T-helper 1 cell (primary cell): ENCODE measurements around the gene WIPF2.

Experiments used
- DNase-seq, 5 donors: peaks; one replicate each; pipeline ENCODE4 v3.0.0-alpha.2; 2012 to 2020

Gene WIPF2

DNA sequence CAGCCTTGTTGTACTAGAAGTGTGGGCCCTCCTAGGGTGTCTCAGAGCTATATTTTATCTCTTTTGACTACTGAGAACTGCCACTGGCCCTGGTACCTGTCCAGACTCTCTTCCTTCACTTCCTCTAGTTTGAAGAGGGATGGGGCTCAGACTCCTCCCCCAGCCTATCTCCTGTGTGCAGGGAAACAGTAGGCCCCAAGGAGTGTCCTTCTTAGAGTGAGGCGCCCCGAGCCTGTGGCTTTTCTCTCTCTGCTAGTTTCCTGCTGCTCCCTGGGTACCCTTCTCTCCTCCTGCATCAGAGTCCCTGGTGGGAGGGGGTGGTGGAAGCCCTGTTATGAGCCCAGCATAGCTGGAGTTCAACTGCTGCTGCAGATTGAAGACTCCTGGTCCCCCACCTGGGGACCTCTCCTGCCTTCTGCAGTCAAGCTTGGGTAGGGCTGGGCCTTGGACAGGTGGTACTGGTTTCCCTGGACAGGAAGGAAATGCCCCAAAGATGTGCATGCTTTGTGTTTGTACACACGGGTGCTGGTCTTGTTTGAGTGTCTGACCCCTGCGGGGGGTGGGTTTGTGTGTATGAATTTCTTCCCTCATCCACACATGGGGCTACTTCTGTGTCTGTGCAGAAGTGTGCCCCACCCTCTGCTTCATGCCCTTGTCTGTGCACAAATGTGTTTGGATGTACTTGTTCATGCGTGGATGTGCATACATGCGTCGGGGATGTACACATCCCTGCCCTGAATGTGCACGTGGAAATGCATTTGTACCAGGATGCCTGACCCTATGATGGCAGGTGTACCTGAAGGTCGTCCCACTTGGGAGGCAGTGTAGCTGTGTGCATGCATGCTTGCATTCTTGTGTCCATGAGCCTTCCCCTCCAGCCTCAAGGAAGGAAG lies 96.8 kb downstream of the WIPF2 start:
- DNase-seq: peak in 1 of 5 donors; percentile 36

DNA sequence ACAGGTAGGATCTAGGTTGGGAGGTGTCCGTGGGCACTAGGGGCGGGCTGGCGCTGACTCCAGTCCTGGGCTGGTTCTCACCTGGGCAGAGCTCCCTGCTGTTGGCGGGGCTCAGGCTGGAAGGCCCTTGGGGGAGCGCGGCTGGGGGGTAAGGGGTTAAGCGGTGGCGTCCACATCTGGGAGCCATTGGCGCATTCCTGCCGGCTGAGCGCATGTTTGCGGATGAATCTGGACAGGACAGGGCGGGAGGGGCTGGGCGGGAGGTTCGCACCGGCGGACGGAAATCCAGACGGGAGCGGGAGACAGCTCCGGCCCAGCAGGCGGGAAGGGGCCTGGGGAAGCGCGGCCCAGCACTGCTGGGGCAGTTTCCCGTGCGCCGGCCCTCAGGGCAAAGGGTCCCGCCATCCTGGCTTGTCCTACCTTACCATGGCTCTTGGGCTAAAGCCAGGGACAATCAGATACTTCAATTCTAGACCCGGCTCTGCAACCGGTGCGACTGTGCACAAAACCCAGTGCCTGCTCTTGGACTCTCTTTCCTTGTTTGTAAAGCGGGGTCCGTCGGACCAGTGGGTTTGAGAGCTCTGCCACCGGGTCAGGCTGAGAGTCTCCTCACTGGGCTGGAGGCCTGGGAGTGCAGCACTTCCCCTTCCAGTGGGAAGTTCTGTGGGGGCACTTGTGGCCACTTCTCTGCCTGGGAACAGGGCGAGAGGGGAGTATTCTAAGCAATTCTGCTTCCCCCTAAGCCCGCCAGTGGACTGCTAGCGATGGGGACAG lies 97.7 kb downstream of the WIPF2 start:
- DNase-seq: peak in 1 of 5 donors; percentile 1

DNA sequence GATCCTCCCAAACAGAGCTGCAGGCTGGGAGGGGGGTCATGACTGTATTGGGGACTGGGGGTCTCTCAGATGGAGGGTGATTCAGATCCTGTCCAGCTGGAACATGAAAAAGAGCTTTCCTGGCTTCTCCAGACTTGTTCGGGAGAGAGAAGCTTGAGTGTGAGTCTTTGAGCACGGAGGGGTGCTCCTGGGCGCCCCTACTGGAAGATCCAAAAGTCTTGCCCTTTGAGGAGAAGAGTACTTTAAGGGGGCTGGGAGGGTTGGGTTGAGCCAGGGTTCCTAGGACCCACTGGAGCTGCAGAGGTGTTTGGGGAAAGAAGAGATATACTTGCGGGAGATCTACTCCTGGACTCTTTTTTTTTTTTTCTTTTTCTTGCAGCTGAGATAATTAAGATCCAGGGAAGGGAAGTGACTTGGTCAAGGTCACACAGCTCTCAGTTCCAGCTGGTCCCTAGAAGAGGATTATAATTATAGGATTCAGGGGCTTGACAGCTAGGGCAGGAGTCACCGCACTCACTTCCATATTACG lies 98.3 kb downstream of the WIPF2 start:
- DNase-seq: peak in 3 of 5 donors; percentile 38 to 49 (median 47)

DNA sequence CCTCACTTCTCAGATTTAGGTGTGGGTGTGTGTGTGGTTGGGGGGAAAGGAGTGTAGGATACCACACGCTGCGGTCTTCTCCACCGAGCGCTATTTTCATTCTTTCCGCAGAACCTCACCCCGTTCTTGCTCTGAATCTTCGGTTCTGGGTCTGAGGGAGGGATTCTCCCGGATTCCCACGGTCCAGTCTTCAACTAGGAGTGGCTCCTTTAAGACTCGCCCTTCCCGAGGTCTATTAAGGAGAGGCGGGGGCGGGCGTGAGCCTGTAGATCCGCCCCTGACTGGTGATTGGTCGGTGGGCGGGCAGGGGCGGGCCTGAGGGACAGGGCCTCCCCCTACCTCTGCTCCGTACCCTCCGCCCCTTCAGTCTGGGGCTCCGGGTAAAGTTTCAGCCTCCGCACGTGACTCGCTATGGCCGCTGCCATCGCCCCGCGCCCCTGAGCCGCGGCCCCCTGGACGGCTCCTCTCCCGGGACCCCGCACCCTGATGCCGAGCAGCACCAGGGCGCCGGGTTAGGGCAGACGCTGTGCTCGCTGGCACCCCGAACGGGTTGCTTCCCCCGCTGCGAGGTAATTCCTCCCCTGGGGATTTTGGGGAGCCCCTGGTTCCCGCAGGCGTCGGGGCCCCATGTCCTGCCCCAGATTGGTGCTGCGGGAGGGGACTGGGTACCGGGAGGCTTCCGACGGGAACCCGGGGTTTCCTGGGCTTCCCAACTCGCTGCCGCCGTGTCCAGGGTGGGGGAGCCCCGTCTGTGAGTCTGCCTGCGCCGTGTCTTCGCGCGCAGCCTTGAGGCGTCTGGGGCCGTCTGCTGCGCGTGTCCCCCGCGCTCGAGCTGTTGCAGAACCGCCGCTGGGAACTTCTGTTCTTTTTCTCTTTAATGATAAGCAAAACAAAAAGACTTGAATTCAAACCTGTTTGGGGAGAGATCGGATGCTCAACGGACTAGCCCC lies 99.1 kb downstream of the WIPF2 start:
- peak; percentile 87 to 94 (median 89) for DNase-seq

DNA sequence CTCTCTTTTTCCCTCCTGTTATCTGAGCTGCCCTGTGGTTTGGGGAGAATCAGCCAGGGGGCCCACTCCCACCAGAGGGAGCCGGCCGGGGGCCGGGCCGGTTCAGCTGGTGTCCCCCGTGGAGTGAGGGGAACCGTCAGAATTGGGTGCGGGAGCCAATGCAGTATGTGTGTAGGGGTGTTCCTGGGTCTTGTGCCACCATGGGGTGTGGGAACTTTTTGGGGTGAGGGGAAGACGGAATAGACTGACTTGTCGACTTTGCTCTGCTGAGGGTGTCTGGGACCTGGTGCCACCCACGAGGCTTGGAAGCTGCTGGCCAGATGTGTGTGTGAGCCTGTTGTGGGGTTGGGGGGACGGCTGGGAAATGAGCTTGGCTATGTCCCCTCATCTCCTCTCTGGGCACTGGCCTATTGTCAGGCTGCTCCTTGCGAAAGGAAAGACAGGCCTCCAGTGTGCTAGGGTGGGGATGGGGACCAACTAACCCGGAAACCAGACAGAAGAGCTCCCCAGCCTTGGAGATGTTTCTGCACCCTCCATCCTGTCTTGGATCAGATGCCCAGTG lies 99.8 kb downstream of the WIPF2 start:
- DNase-seq: no peak

DNA sequence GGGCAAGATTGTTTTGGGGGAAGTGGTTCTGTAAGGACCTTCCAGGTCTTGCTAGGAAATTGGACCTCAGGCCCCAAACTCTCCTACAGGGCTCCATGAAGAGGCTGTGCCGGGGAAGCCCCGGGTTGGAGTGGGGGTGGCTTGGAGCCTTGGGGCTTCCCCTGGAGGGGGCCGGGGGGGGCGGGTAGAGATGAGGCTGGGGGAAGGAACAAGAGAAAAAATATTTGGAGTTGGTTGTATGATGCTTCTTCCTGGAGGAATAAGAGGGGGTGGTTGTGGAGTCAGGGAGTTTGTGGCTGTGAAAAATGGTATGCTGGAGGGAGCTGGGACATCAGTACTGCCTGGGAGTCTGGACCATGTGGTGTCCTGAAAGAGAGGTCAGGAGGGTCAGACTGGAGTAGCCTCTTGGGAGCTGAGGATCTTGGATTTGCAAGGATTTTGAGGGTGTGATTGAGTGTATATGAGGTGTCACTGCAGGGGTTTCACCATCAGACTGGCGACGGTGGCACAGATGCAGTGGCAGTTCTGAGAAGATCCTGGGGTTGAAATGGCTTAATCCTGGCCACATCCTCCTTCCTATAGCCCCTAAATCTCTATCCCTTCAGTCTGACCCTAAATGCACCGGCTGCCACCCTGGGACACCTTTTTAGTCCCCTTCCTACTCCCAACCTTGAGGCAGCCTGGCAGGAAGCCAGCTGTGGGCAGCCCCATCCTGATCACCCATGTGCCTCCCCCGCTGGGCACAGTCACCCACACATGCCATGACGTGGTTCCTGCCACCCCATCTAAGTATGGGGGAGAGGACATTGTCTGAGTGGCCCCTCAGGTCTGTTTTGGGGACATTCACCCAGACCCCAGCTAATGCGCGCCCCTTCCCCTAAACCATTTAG lies 100.8 kb downstream of the WIPF2 start:
- DNase-seq: peak; percentile 78 to 82 (median 80)

DNA sequence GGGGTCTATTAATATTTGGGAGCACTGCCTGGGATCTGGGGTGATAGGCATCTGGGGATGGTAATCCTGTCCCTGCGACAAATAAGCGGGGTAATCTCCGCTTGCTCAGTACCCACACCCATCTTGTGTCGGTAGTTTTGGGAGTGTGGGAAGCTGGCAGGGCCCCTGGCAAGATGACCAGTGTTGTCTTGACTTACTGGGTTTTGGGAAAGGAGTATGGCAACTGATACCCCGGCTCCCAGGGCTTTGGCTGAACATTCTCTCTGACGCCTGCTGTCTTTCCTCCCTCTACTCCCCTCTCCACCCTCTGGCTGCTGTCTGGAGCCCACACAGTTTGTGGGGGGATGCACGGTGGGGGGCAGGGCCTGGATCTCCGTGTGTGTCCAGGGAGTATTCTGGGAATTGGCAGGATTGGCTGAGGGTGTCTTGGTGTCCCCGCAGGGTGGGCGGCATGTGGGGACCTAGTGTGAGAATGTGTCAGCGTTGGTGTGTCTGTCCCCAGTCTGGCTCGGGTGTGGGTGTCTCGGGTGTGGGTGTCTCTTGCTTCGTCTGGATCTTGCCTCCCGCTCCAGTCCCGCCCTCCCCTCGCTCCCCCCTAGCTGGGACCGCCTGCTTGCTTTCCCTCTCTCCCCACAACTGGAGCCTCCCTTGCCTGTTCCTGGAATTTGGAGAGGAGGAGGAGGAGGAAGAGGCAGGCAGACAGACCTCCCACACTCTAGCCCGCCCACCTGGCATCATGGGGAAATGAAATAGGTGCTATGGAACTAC lies 101.8 kb downstream of the WIPF2 start:
- peak in 4 of 5 donors; percentile 48 to 61 (median 56) for DNase-seq

DNA sequence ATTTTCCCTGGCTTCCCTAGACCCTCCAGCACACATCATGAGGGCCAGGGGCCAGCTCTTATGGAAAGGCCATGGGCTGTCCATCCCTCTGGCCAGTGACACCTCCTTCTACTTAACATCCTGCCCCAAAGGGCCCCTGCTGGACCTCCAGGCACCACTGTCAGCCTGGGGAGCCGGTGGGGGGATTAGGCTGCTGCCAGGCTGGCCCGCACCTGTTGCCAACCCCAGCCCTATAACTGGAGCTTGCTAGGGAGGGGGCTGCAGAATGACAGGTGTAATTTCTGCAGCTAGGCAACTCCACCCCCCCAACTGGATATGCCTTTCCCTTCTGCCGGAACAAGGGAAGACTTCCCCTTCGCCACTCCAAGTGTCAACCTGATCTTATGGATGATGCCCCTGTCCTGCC lies 102.4 kb downstream of the WIPF2 start:
- DNase-seq: no peak

DNA sequence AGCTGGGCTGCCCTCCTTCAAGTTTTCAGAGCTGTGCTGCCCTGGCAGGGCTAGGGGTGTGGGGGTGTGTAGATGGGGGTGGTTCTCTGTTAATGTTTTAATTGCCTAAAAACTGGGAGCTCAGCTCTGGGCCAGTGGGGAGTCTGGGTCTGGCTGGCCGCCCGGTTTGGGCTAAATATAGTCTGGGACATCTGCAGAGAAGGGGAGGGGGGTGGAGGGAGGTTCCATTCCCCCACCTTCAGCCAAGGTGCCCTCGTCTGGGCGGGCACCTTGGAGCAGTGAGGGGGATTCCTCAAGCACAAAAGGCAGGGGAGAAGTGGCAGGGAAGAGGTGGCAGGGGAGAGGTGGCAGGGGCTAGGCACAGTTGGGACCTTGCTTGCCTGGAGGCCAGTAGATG lies 102.9 kb downstream of the WIPF2 start:
- DNase-seq: no peak

DNA sequence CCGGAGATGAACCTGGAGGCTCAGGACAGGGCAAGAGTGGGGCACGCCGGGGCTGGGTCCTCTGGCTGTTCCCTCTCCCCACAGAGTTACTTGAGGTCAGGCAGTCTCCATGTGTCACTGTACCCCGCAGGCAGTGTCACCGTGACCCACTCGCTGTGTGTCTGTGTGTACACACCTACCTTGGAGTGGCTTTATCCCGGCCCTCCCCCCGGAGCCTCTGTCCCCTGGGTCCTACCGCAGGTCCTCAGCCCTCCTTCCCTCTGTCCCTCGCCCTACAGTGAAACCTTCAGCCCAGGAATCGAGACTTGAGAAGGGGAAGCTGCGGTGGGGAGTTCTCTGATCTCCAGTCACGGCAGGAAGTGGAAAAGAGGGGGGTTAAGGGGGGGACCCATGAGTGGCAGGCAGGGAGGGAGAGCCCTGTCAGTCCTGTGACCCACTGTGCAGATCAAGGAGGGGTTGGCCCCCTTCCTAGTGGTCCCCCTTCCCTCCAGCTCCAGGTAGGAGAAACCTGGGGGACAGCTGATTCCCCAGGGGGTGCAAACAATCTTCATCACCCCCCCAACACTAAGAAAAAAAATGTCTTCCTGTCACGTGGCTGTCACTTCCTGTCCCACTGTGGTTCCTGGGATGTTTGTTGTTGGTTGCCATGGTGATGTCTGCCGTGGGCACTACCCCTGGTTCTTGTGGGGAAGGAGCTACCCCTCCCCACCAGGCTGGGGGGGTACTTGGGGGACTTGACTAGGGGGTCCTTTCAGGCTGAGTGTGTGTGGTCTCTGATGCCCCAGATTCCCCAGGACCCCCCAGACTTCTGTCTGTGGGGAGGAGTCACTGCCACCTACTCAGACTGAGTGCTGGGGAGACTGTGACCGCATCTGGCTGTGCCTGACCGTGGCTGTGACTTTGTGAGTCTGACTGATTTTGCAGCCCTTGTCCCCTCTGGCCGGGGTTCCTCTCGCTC lies 103.5 kb downstream of the WIPF2 start:
- DNase-seq: peak; percentile 82 to 94 (median 88)

DNA sequence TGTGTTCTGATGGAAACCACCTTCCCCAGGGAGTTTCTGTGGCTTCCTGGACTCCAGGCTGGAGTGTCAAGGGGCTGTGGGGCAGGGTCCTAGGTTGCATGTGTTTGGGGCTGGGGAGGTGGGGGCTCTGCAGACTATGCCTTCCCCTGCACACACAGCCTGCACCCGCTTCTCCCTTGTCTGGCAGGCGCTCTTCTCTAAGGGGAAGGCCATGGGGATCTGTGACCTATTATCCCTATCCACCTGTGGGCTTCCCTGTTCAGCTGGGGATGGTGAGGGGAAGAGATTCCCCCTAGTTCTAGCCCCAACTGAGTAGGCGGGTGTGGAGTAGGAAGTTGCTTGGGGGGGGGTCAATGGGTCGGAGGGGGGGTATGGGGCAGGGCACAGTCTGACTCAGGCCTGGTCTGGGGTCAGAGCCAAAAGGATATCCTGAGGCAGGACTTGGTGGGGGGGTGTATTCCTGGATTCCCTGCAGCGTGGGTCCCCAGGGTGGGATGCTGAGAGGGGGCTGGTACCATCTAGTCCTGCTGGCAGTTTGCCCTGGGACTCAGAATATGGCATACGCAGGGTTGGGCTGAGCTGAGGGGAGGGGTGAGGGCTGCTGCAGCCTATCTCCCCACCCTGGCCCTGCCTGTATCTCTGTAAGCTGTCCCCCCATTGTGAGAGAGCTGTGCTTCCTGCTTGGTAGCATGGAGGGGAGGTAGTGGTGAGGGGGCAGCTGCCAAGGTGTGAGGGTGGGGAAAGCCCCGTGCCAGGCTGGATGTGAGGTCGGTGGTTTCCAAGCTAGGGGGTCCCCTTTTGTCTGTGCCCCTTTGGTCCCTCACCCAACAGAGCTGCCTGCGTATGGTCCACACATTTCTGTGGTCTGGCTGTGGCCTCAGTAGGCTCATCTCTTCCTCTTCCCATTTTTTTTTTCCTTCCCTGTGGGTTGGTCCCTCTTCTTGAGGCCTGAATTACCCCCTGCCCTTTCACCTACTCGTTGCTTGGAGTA lies 104.6 kb downstream of the WIPF2 start:
- DNase-seq: peak; percentile 58 to 82 (median 78)

DNA sequence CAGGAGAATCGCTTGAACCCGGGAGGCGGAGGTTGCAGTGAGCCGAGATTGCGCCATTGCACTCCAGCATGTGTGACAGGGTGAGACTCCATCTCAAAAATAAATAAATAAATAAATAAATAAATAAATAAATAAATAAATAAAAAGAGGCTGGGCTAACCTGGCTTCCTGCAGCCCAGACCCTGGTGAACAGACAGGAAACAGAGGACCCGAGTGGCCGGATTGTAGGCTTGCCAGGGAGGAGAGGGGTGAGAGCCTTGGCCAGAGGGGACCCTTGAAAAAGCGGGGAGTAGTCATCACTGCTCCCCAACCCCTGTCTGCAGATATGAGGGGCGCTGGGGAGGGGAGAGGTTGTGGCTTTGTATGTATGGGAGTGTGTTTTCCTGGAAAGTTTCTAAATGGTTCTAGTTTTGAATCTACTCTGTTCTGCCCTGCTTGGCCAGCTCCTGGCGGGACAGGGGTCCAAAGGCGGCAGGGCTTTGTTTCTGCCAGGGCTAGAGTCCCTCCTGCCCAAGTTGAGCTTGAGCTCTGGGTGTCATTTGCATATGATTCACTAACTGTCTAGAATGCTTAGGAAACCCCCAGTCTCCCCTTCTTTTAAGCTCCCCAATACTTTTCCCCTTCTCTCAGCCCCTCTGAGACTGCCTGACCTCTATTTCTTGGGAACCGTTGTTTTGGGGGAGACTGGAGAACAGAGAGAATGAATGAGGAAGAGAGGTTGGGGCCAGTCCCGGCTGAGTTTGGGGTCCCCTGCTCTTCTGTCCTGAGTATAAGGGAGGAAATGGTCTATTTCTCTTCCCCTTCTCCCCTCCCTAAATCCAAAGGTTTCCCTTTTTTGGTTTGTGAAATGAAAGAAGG lies 106.3 kb downstream of the WIPF2 start:
- DNase-seq: peak in 3 of 5 donors; percentile 39 to 60 (median 41)

DNA sequence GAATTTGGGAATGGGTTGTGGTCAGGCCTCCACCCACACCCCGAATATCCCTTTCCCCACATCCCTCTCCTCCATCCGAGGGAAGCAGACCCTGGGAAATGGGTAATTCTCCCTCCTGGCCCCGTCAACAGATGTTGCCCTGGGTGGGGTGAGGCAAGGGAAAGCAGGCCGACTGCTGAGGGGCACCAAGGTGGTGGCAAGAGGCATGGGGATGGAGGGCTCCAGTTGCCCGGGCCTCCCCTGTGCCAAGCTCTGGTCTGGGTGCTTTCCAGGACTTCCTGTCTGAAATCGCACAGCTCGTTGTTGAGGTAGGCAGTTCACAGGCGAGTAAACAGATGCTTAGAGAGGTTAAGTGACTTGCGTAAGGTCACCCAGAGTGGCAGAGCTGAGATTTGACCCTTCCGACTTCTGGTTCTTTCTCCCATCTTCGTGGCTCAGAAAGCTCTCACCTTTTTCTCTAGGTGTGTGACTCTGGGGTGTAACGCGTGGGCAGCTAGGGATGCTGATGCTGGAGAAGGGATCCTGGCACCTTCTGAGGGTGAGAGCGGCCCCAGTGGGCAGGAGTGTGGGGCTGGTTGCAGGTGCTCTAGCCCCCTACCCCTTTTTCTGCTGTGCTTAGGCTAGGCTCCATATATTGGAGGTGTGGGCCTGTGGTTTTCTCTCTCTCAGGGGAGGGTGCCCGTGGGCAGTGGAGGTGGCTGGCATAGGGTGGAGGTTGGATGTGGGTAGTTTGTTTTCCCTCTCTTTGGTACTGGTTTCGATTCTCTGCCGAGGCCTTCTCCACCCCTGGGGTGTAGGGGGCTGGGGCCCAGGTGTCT lies 107.1 kb downstream of the WIPF2 start:
- DNase-seq: peak; percentile 46 to 85 (median 55)

DNA sequence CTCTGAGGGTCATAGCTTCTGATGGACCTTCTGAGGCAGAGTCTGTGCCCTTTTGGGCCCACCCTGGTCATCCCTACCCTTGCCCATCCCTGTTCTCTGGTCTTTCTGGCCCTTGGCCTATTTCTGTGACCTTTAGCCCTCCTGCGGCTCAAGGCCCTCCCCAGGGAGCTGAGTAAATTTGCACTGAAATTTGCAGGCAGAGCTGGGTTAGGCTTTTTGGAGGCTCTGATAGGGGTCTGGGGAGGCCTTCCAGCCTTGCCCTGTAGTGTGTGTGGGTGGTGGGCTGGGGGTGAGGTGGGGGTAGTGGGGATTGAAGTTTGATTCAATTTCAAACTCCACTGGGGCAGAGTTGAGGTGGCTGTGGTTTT lies 107.7 kb downstream of the WIPF2 start:
- no peak for DNase-seq

DNA sequence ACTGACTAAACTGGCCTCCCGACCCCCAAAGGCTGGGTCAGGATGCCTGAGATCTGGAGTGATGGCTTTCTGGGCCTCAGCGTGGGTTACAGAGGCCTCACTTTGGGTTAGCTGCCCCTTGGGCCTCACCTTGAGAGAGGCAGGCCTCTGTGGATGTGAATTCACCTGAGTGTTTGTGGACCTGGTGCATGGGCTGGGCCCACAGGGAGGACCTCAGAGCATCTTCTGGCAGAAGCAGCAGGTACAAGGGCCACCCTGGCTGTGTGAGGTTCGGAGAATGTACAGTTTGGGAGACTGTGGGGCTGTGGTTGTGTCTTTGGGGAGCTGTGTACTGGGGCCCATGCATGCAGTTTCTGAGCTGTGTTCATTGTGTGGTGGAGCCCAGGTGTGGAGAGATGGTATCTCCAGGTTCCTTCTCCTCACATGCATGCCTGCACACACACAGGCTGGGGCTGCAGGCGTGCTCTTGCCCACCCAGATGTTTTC lies 108.2 kb downstream of the WIPF2 start:
- peak in 1 of 5 donors; percentile 34 for DNase-seq
